HEK293 (cell line): Measurements from ENCODE around the gene SELENOO.
A peak's percentile ranks its signal among the peaks of the same experiment; 100 is the strongest.

Source experiments
- CTCF ChIA-PET: fragments of 350-600 bp; formaldehyde crosslinking; extraction: SDS; loops from one replicate; lab custom pipeline; 2021; ENCODE audit warnings: antibody characterized with exemption; lab: Yijun Ruan, JAX
- POLR2A ChIA-PET: fragments of 300-600 bp; formaldehyde crosslinking; extraction: SDS; loops from one replicate; lab custom pipeline; 2020; ENCODE audit warnings: antibody characterized with exemption, inconsistent platforms; lab: Yijun Ruan, JAX
- H3K27ac ChIP-seq: fragments of 200-500 bp; sonication (Bioruptor generic); 2 replicates; pipeline ENCODE4 v1.5.1; 2014; ENCODE audit warnings: low read depth, low read length, control low read depth, inconsistent platforms; ENCODE audit errors: extremely low read depth
- H3K36me3 ChIP-seq, 2 experiments: fragments of 200-500 bp in 1 of 2; sonication (Bioruptor generic) in 1 of 2; 1 replicate in 1 of 2; 2 replicates in 1 of 2; pipeline ENCODE4 v1.5.1; 2014 to 2017; ENCODE audit warnings: inconsistent platforms in 2 of 2, low read length in 2 of 2; ENCODE audit not compliant: control insufficient read depth in 2 of 2, insufficient read depth in 1 of 2
- H3K4me1 ChIP-seq: fragments of 200-500 bp; sonication (Bioruptor generic); 2 replicates; pipeline ENCODE4 v1.5.1; 2014; ENCODE audit warnings: mild to moderate bottlenecking, low read length, inconsistent platforms; ENCODE audit not compliant: control insufficient read depth, insufficient read depth
- H3K4me3 ChIP-seq: 2 replicates; pipeline ENCODE4 v1.5.1; 2011; ENCODE audit warnings: low read depth, mild to moderate bottlenecking, control low read depth, low read length, moderate library complexity
- H3K9me3 ChIP-seq: fragments of 200-500 bp; sonication (Bioruptor generic); 2 replicates; pipeline ENCODE4 v1.5.1; 2014; ENCODE audit warnings: low read depth, low read length, inconsistent platforms; ENCODE audit not compliant: control insufficient read depth, insufficient read depth
- FEZF1 ChIP-seq: fragments of 450-650 bp; formaldehyde crosslinking; IDR thresholded peaks from 2 replicates; pipeline ENCODE4 v1.5.1; 2016; ENCODE audit warnings: missing biosample characterization, missing genetic modification characterization
- GFI1B ChIP-seq: fragments of 450-650 bp; formaldehyde crosslinking; IDR thresholded peaks from 2 replicates; pipeline ENCODE4 v1.5.1; 2016; ENCODE audit warnings: missing biosample characterization, missing genetic modification characterization
- GLIS2 ChIP-seq: fragments of 450-650 bp; formaldehyde crosslinking; IDR thresholded peaks from 2 replicates; pipeline ENCODE4 v1.5.1; 2016; ENCODE audit warnings: missing biosample characterization, missing genetic modification characterization
- KLF9 ChIP-seq: fragments of 450-650 bp; formaldehyde crosslinking; IDR thresholded peaks from 2 replicates; pipeline ENCODE4 v1.5.1; 2016; ENCODE audit warnings: missing biosample characterization, missing genetic modification characterization, low read depth
- MYNN ChIP-seq: fragments of 450-650 bp; formaldehyde crosslinking; IDR thresholded peaks from 2 replicates; pipeline ENCODE4 v1.5.1; 2016; ENCODE audit warnings: missing biosample characterization, missing genetic modification characterization, borderline replicate concordance
- OVOL3 ChIP-seq: fragments of 450-650 bp; formaldehyde crosslinking; IDR thresholded peaks from 2 replicates; pipeline ENCODE4 v1.5.1; 2016; ENCODE audit warnings: missing biosample characterization, missing genetic modification characterization
- PRDM4 ChIP-seq: fragments of 450-650 bp; formaldehyde crosslinking; IDR thresholded peaks from 2 replicates; pipeline ENCODE4 v1.5.1; 2017; ENCODE audit warnings: missing biosample characterization, missing genetic modification characterization
- SP2 ChIP-seq: fragments of 450-650 bp; formaldehyde crosslinking; IDR thresholded peaks from 2 replicates; pipeline ENCODE4 v1.5.1; 2016; ENCODE audit warnings: missing biosample characterization, missing genetic modification characterization
- WT1 ChIP-seq: fragments of 450-650 bp; formaldehyde crosslinking; IDR thresholded peaks from 2 replicates; pipeline ENCODE4 v1.5.1; 2016; ENCODE audit warnings: missing biosample characterization, missing genetic modification characterization
- ZBTB1 ChIP-seq: fragments of 450-650 bp; formaldehyde crosslinking; IDR thresholded peaks from 2 replicates; pipeline ENCODE4 v1.5.1; 2016; ENCODE audit warnings: missing biosample characterization, missing genetic modification characterization
- ZBTB10 ChIP-seq: fragments of 450-650 bp; formaldehyde crosslinking; IDR thresholded peaks from 2 replicates; pipeline ENCODE4 v1.5.1; 2016; ENCODE audit warnings: missing biosample characterization, missing genetic modification characterization
- ZBTB8A ChIP-seq: fragments of 450-650 bp; formaldehyde crosslinking; IDR thresholded peaks from 2 replicates; pipeline ENCODE4 v1.5.1; 2016; ENCODE audit warnings: missing biosample characterization, missing genetic modification characterization
- ZFP69B ChIP-seq: fragments of 450-650 bp; formaldehyde crosslinking; IDR thresholded peaks from 2 replicates; pipeline ENCODE4 v1.5.1; 2016; ENCODE audit warnings: missing biosample characterization, missing genetic modification characterization
- ZIC2 ChIP-seq: fragments of 450-650 bp; formaldehyde crosslinking; IDR thresholded peaks from 2 replicates; pipeline ENCODE4 v1.5.1; 2016; ENCODE audit warnings: missing biosample characterization, missing genetic modification characterization
- ZNF416 ChIP-seq: fragments of 450-650 bp; formaldehyde crosslinking; IDR thresholded peaks from 2 replicates; pipeline ENCODE4 v1.5.1; 2016; ENCODE audit warnings: missing biosample characterization, missing genetic modification characterization
- ZNF692 ChIP-seq: fragments of 450-650 bp; formaldehyde crosslinking; IDR thresholded peaks from 2 replicates; pipeline ENCODE4 v1.5.1; 2016; ENCODE audit warnings: missing biosample characterization, missing genetic modification characterization
- ZNF701 ChIP-seq: fragments of 450-650 bp; formaldehyde crosslinking; IDR thresholded peaks from 2 replicates; pipeline ENCODE4 v1.5.1; 2016; ENCODE audit warnings: missing biosample characterization, missing genetic modification characterization
- ZXDB ChIP-seq: fragments of 450-650 bp; formaldehyde crosslinking; IDR thresholded peaks from 2 replicates; pipeline ENCODE4 v1.5.1; 2016; ENCODE audit warnings: missing biosample characterization, missing genetic modification characterization

The SELENOO gene

GRCh38 chr22:50182176-50183081 lies 18.4 kb upstream of the SELENOO start:
- no peak overlapping the region for H3K4me3 ChIP-seq
- TF ChIP-seq ZBTB8A (tag by site-specific recombination): no peak
- peak; percentile 29 for TF ChIP-seq SP2 (tag by site-specific recombination)
- CTCF ChIA-PET: interaction anchor here (0.7 kb wide), 1 partner anchor 33 kb away, joined by 3 read pairs; no protein-coding TSS in a partner anchor

GRCh38 chr22:50183141-50183971 lies 17.5 kb upstream of the SELENOO start:
- TF ChIP-seq OVOL3 (tag by site-specific recombination) (no peak), GLIS2 (tag by site-specific recombination) (0 out of 2 replicates have a peak, but pooled peaks have one; percentile 38)
- ChIA-PET POLR2A (no interaction called here), CTCF (interaction anchor here (0.7 kb wide), 1 partner anchor 34 kb away, joined by 3 read pairs; no protein-coding TSS in a partner anchor)
- Histone ChIP-seq H3K9me3 (no peaks in the 10 kb centered on the region), H3K36me3 (peaks cover 0 to 26% of the 10 kb centered on the region in 2 experiments; a peak in 1 of 3 replicates), H3K27ac (no peak overlapping the region), H3K4me3 (no peak overlapping the region), H3K4me1 (peaks cover 5% of the 10 kb centered on the region)

More at GRCh38 chr22:50182176-50183081, 18.4 kb upstream of the SELENOO start:
- Histone ChIP-seq H3K9me3 (no peaks in the 10 kb centered on the region), H3K36me3 (peaks cover 0 to 29% of the 10 kb centered on the region in 2 experiments; a peak in 1 of 3 replicates), H3K4me1 (peaks cover 4% of the 10 kb centered on the region; the same call in 1 of the 2 replicates), H3K27ac (no peak overlapping the region)
- POLR2A ChIA-PET: interaction anchor here (1.1 kb wide), 1 partner anchor 12 kb away, joined by 3 read pairs; no protein-coding TSS in a partner anchor

GRCh38 chr22:50184004-50184901 lies 16.6 kb upstream of the SELENOO start:
- Histone ChIP-seq H3K36me3 (peaks cover 0 to 24% of the 10 kb centered on the region in 2 experiments; a peak in 1 of 3 replicates), H3K4me3 (no peak overlapping the region), H3K27ac (no peak overlapping the region), H3K4me1 (peaks cover 14% of the 10 kb centered on the region), H3K9me3 (no peaks in the 10 kb centered on the region)
- POLR2A ChIA-PET: interaction anchor here (0.5 kb wide), 1 partner anchor 165 kb away, joined by 5 read pairs; no protein-coding TSS in a partner anchor
- CTCF ChIA-PET: interaction anchor here (0.7 kb wide), 1 partner anchor 397 kb away, joined by 3 read pairs; no protein-coding TSS in a partner anchor
- TF ChIP-seq GLIS2 (tag by site-specific recombination) (peak; percentile 64), MYNN (tag by site-specific recombination) (no peak), KLF9 (tag by site-specific recombination) (0 out of 2 replicates have a peak, but pooled peaks have one; percentile 10), ZNF416 (tag by site-specific recombination) (no peak), ZIC2 (tag by site-specific recombination) (peak; percentile 63), ZNF692 (tag by site-specific recombination) (0 out of 2 replicates have a peak, but pooled peaks have one; percentile 11), WT1 (tag by site-specific recombination) (no peak), FEZF1 (no peak), ZBTB1 (tag by site-specific recombination) (no peak), ZBTB10 (tag by site-specific recombination) (no peak), ZNF701 (tag by site-specific recombination) (no peak), PRDM4 (tag by site-specific recombination) (no peak), ZFP69B (0 out of 2 replicates have a peak, but pooled peaks have one; percentile 57), GFI1B (tag by site-specific recombination) (no peak), ZXDB (tag by site-specific recombination) (no peak)
